Stimulated activated CD4-positive, alpha-beta T cell treated with anti-CD3 and anti-CD28 coated beads, Interleukin-15, amount 100 ng/mL, for 1 hour (primary cell): ENCODE measurements around the gene CBL.
"Not testable (repeated sequence)": the region's sequence is repeated elsewhere in the genome, so short reads cannot be mapped to it uniquely, and the experiment has no call there.

Experiments
- DNase-seq, 2 donors: peaks; one replicate each; pipeline ENCODE4 v3.0.0-alpha.2; 2020; ENCODE audit warnings: low read depth in 1 of 2, low spot score in 1 of 2

The CBL gene

DNA sequence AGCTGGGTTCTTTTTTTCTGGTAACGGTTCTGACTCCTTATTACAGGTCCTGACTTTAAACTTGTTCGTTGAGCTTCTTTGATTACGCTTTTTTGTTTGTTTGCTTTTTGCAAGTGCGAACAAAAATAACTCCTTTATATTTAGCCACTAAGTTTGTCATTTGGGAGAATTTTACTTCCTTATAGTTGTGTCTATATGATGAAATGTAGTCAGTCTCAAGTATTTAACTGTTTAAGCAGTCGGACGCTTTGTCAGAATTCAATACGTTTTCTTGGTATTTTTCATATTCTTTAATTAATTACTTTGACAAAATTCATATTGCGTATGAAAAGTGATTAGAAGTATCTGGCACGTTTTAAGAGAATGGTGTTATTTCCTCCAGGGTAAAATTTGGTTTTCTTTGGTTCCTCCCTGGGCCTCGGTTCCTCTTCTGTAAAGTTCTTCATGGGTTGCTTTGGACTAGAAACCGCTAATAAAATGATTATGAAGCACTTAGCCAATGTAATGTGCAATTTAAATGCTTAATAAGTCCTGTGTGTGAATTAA is 1.3 kb downstream of the CBL start:
- no peak for DNase-seq

GRCh38 chr11:119209186-119209585 is 3.0 kb downstream of the CBL start:
- DNase-seq: no peak

DNA sequence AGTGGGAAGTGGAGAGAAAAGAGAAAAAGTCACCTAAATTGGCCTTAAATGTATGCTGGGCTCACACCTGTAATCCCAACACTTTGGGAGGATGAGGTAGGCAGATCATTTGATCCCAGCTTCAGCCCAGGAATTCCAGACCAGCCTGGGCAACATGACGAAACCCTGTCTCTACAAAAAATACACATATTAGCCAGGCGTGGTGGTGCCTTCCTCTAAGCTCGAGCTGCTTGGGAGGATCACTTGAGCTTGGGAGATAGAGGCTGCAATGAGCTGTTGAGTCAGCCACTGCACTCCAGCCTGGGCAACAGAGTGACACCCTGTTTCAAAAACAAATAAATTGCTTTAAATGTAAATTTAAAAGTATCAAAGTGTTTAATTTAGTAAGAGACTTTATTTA is 3.9 kb downstream of the CBL start:
- no peak for DNase-seq

- DNase-seq: no peak
Observed at GRCh38 chr11:119218141-119218878, 12.2 kb downstream of the CBL start.

DNA sequence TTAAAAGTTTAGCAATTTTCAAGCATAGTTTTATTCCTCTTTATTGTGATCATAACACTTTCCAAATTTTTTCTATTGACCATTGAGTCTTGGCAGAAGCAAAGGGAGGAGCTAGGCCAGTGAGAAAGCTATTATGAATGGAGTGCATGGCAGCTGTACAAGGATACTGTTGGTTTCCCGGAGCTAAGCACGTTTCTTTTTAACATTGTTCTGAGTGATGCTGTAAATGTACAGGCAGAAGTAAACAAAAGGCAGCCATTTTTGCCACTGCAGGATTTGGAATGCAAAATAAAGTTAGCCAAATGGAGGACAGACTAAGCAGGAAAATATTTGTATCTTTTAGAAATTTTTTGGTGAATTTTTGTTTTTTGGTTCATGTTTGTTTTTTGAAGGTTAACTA is 16.2 kb downstream of the CBL start:
- no peak for DNase-seq

GRCh38 chr11:119222891-119223290 is 16.8 kb downstream of the CBL start:
- no peak for DNase-seq

GRCh38 chr11:119223856-119224255 is 17.7 kb downstream of the CBL start:
- DNase-seq: no peak

GRCh38 chr11:119228535-119229287 is 22.6 kb downstream of the CBL start:
- DNase-seq: not testable (repeated sequence)

DNA sequence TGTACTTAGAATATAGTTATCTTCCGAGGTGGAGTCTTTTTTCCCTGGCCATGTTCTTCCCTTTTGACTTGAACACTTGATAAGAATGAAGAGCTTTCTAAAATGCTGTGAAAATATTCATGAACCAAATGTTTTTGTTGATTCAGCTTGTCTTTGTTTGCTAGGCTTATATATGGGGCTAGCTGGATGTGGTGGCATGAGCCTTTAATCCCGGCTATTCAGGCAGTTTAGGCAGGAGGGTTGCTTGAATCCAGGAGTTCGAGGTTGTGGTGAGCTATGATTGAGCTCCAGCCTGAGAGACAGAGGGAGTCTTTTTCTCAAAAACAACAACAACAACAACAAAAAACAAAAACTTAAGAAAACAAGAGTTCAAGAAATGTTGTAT is 23.1 kb downstream of the CBL start:
- DNase-seq: no peak

DNA sequence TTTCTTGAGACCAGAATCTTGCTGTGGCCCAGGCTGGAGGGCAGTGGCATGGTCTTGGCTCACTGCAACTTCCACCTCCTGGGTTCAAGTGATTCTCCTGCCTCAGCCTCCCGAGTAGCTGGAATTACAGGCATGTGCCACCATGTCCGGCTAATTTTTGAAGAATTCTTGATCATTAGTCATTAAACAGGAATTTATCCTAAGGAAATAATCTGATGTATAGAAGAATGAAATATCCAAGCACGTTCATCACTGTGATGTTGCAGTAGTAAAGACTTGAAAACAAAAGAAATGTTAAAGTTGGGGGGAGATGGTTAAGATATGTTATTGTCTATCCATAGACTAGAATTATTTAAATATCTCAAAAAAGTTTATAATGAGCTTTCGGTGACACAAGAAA is 23.6 kb downstream of the CBL start:
- DNase-seq: no peak

DNA sequence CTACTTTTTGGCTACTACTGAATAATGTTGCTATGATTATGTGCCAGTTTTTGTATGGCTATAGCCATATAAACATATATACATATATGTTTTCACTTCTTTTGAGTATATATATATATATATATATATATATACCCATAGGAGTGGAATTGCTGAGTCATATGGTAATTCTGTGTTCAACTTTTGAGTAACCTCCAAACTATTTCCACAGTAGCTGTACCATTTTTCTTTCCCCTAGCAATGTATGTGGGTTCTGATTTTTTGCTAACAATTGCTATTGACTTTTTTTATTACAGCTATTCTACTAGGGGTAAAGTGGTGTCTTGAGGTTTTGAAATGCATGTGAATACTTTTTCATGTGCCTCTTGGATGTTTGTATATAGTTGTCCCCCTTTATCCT is 30.4 kb downstream of the CBL start:
- no peak for DNase-seq

GRCh38 chr11:119236891-119237290 is 30.8 kb downstream of the CBL start:
- DNase-seq: no peak

GRCh38 chr11:119237515-119237914 is 31.4 kb downstream of the CBL start:
- no peak for DNase-seq

GRCh38 chr11:119248750-119249670 is 42.9 kb downstream of the CBL start:
- no peak for DNase-seq

DNA sequence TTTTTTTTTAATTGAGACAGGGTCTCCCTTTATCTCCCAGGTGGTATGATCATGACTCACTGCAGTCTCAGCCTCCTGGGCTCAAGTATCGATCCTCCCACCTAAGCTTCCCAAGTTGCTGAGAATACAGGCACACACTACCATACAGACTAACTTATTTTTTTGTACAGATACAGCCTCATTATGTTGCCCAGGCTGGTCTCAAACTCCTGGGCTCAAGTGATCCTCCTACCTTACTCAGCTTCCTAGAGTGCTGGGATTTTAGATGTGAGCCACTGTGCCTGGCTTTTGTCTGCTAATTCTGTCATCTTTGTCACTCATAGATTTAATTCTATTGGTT is 43.5 kb downstream of the CBL start:
- no peak for DNase-seq

- DNase-seq: no peak
Observed at GRCh38 chr11:119251114-119251513, 45.0 kb downstream of the CBL start.

DNA sequence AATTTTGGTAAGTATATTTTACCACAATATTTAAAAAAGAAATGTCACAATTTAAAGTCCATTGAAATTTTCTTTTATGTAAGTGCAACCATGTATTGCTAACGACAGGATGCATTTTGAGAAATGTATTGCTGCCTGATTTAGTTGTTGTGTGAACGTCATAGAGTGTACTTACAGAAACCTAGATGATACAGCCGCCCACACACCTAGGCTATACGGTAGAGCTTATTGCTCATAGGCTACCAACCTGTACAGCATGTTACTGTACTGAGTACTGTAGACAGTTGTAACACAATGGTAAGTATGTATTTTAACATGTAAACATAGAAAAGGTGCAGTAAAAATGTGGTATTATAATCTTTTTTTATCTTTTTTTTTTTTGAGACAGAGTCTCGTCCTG is 48.1 kb downstream of the CBL start:
- peak in 1 of 2 donors; percentile 13 for DNase-seq

- no peak for DNase-seq
Observed at GRCh38 chr11:119258180-119258579, 52.0 kb downstream of the CBL start.

DNA sequence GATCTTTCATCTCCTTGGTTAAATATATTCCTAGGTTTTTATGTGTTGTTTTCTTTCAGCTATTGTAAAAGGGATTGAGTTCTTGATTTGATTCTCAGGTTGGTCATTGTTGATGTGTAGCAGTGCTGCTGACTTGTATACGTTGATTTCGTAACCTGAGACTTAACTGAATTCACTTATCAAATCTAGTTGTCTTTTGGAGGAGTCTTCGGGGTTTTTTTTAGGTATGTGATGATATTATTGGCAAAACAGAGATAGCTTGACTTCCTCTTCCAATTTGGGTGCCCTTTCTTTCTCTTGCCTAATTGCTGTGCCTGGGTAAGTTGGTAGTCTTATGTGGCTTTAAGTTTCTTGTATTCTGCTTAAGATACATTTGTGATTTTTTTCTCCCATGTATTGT is 52.8 kb downstream of the CBL start:
- DNase-seq: no peak

- DNase-seq: no peak
Observed at GRCh38 chr11:119262668-119263351, 56.7 kb downstream of the CBL start.

- DNase-seq: no peak
Observed at GRCh38 chr11:119263352-119263940, 57.3 kb downstream of the CBL start.
